GM18517 (cell line): ENCODE data around the gene RBMS3.
"Not testable (repeated sequence)": the region's sequence is repeated elsewhere in the genome, so short reads cannot be mapped to it uniquely, and the experiment has no call there.

Experiments used
- ATAC-seq: cut with Tn5 transposase; IDR thresholded peaks from one replicate; pipeline ENCODE4 v1.9.1; 2021; ENCODE audit warnings: mild to moderate bottlenecking, moderate library complexity; ENCODE audit not compliant: unreplicated experiment

RBMS3 gene

GRCh38 chr3:29649815-29650547 lies 369.1 kb downstream of the RBMS3 start:
- ATAC-seq = peak; percentile 69

GRCh38 chr3:29653680-29654079 lies 372.8 kb downstream of the RBMS3 start:
- no peak for ATAC-seq

GRCh38 chr3:29655015-29655747 lies 374.3 kb downstream of the RBMS3 start:
- no peak for ATAC-seq

- ATAC-seq = no peak
Observed at GRCh38 chr3:29665688-29666087, 384.8 kb downstream of the RBMS3 start.

GRCh38 chr3:29668233-29668632 lies 387.4 kb downstream of the RBMS3 start:
- no peak for ATAC-seq

GRCh38 chr3:29668728-29669127 lies 387.9 kb downstream of the RBMS3 start:
- ATAC-seq = no peak

- ATAC-seq = not testable (repeated sequence)
Observed at GRCh38 chr3:29670476-29670875, 389.6 kb downstream of the RBMS3 start.

GRCh38 chr3:29677421-29677820 lies 396.6 kb downstream of the RBMS3 start:
- ATAC-seq = no peak

- no peak for ATAC-seq
Observed at GRCh38 chr3:29679944-29680343, 399.1 kb downstream of the RBMS3 start.

- peak; percentile 56 for ATAC-seq
Observed at GRCh38 chr3:29683018-29683993, 402.4 kb downstream of the RBMS3 start.

- ATAC-seq = peak; percentile 99
Observed at GRCh38 chr3:29686889-29687592, 406.2 kb downstream of the RBMS3 start.

GRCh38 chr3:29690686-29691353 lies 409.9 kb downstream of the RBMS3 start:
- no peak for ATAC-seq

- ATAC-seq = no peak
Observed at GRCh38 chr3:29693863-29694262, 413.0 kb downstream of the RBMS3 start.

- no peak for ATAC-seq
Observed at GRCh38 chr3:29694331-29694730, 413.5 kb downstream of the RBMS3 start.

GRCh38 chr3:29694783-29695182 lies 413.9 kb downstream of the RBMS3 start:
- no peak for ATAC-seq

GRCh38 chr3:29695201-29695600 lies 414.3 kb downstream of the RBMS3 start:
- no peak for ATAC-seq

- no peak for ATAC-seq
Observed at GRCh38 chr3:29695643-29696198, 414.9 kb downstream of the RBMS3 start.

- no peak for ATAC-seq
Observed at GRCh38 chr3:29696311-29696710, 415.4 kb downstream of the RBMS3 start.

- ATAC-seq = no peak
Observed at GRCh38 chr3:29697989-29698388, 417.1 kb downstream of the RBMS3 start.

GRCh38 chr3:29700256-29700655 lies 419.4 kb downstream of the RBMS3 start:
- no peak for ATAC-seq
